Activated CD8-positive, alpha-beta memory T cell treated with anti-CD3 and anti-CD28 coated beads, Interleukin-2, amount 50 U/mL, for 4 hours (primary cell): ENCODE results near the gene CAB39L.
A peak's percentile ranks its signal among the peaks of the same experiment; 100 is the strongest.

Experiments
- DNase-seq: peaks from one replicate; pipeline ENCODE4 v3.0.0-alpha.2; 2020

CAB39L gene

DNA sequence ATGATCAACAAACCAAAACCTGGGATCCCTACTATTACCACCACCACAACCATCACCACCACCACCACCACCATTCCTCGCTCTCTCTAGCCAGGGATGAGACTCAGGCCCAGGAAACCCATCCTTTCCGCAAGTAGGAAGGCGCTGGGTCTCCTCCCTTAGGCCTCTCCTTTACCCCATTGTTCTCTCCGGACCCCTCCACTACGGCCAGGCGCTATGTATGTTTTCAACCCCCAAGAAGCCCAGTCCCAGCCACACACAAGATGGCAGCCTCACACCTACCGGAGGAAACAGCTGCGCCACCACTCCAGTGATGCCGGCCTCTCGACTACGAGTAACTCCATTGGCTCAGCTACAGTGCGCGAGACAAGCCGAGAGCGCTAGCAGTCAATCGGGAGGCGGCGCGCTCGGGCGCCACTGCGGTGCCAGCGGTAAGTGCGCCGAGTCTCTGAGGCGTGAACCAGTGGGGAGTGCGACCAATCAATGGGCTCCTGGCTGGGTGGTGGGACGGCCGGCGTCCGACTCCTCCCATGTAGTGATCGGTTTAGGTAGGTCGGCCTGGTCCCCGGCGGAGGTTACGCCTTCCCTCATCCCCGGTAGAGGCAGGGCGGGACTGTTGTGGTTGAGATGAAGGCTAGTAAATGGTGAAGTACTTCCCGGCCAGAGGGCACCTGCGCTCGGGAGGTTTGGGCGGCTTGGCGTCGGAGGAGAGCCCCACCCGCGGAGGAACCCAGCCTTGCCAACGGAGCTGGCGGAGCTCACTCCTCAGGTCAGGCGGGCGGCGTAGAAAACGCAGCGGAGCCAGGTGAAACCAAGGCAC is at the start of gene CAB39L, which contains the start of gene SETDB2:
CAB39L (minus strand) TSS at position 361 of the 820 bp plus-strand sequence. CDS start 61,154 bp downstream, outside the sequence.
SETDB2 (plus strand) TSS at position 571 of the 820 bp plus-strand sequence. CDS start 7,620 bp downstream, outside the sequence.
- DNase-seq = peak; percentile 98

DNA sequence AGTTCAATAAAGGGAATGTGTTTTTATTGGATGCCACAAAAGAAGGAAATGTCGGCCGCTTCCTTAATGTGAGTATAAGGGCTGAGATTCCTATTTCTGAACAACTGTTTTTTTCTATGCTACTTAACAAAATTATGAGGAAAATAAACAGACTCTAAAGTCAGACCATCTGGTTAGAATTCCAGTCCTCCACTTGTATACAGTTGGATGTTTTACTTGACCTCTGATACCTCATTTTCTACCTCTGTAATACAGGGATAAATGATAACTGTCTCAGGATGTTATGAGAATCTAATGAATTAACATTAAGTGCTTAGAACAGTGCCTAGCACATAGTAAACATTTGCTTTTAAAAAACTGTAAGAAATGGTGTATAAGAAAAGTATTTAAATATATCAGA is 44.7 kb upstream of the CAB39L start:
- no peak for DNase-seq

DNA sequence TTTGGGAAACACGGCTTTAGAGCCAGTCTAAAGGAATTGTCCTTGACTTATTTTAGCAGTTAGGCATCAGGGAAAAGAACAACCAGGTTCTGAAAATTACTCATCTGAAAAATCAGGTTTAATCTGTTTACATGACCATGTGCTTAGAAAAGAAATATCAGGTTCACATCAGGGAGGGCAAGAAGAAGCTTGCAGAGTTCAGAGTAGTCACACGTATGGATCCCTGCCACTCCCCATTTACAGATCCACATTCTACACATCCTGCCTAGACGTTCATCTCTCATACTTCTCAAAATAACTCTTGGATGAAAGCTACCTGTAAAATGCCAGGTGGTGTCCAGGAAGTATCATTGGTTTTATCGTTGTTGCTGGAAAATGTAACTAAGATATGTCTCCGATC is 37.9 kb upstream of the CAB39L start:
- DNase-seq = no peak

DNA sequence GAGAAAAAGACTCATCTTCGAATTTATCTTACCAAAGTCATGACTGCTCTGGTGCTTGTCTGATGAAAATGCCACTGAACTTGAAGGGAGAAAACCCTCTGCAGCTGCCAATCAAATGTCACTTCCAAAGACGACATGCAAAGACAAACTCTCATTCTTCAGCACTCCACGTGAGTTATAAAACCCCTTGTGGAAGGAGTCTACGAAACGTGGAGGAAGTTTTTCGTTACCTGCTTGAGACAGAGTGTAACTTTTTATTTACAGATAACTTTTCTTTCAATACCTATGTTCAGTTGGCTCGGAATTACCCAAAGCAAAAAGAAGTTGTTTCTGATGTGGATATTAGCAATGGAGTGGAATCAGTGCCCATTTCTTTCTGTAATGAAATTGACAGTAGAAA is 32.7 kb upstream of the CAB39L start:
- DNase-seq = no peak

DNA sequence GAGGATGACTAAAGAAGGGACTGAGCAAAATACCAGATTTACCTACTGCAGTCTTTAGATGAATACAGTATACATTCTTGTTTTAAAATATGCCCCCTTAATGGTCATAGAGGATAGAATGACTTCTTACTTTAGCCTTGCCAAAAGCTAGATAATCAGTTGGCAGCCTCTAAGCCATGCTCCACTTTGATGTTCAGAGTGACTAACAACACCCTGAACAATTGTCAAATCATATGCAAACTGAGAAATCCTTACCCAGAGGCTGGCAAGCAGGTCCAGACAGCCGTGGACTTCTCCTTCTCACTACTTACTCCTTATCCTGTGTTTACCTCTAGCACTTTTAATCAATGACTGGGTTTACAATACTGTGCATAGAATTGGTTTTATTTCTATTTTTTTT is 28.3 kb upstream of the CAB39L start:
- DNase-seq = no peak

DNA sequence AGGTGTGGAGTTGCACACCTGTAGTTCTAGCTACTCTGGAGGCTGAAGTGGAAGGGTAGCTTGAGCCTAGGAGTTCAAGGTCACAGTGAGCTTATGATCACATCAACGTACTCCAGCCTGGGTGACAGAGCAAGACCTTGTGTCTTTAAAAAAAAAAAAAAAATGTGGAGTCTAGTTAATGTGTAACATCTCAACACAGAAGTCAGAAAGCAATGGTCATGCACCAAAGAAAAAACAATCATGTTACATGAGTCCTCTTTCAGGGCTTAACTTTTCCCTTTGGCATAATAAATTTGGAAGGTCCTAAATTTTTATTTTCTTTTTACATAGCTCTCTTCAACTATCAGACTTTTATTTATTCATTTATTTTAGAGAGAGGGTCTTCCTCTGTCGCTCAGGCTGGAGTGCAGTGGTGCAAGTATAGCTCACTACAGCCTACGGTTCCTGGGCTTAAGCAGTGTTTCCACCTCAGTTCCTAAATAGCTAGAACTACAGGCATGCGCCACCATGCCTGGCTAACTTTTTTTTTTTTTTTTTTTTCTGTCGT is 22.5 kb upstream of the CAB39L start:
- no peak for DNase-seq

DNA sequence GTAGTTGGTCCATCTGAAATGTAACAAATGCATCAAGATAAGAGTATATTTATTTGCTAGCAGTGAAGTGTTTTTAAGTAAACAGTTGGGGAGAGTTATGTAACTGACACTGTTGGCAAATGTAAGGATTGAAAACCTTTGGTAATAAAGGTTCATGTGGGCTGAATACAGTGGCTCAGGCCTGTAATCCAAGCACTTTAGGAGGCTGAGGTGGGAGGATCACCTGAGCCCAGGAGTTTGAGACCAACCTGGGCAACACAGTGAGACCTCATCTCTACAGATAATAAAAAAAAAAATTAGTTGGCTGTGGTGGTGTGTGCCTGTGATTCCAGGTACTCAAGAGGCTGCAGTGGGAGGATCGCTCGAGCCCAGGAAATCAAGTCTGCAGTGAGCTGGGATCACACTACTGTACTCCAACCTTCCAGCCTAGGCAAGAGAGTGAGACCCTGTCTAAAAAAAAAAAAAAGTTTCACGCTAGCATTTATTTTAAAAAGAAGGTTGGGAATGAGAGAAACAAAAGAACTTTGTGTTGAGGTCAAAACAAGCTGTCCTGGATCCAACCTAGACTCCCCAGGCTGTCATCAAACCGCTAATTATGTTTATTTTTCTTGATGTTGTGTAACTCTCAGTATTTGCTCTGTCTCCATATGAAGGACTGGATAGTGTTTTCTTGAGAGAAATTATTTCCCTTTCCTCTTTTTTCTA is 20.9 kb upstream of the CAB39L start:
- DNase-seq = no peak

DNA sequence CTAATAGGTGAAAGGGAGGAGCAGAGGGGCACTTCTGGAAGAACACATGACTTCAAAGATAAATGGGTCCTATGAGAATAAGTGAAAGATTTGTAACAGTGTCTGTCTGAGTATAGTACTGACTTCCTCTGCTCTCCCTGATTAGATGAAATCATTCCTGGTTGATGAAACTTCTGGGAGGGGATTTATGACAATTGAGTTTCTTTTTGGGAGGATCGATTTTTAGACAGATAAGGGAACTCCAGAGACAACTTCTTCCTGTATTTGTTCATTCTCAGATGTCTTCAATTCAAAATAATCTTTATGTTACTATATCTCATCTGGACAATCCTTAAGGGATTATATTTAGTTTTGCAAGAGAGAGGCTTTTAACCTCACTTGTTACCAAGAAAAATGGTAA is 20.2 kb upstream of the CAB39L start:
- DNase-seq = no peak

DNA sequence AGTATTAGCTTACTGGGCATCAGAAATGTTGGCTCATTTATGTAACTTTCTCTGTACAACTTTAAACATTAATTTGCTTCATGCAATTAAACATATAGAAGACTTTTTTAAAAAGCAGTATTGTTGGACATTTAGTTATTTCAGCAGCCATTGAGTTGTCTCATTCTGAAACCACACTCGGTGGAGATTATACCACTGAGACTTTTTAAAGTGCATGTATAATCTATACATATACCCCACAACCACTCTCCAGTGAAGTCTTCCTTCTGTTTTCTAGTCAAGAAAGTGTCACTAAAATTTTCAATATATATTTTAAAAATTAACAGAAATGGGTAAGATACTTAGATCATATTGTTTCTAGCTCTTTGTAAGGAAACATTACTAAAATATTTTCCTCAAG is 15.7 kb upstream of the CAB39L start:
- no peak for DNase-seq

DNA sequence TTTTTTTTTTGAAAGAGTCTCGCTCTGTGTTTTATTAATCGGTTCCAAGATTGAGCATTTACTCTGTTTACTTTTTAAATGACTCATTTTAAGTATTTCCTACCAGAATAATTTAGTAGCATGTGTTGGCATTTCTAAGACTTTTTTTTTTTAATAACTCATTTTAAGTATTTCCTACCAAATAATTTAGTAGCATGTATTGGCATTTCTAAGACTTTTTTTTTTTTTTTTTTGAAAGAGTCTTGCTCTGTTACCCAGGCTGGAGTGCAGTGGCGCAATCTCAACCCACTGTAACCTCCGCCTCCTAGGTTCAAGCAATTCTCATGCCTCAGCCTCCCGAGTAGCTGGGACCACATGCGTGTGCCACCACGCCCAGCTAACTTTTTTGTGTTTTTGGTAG is 13.4 kb upstream of the CAB39L start:
- DNase-seq = no peak

DNA sequence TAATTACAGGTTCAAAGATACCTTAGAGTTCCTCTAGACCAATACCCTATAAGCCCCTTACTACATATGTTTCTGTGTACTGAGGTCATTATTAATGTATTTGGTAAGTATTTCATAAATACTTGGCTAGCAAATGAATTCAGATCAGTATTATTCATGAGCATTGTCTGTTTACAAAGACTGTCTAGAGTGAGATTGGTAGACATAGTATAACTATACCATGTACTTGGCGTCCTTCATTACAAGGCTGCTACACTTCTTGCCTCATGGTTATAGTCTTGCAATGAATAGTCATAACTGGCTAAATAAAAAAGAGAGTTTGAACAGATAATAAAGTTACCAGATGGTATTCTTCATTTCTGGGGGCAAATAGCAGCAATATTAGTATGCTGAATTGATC is 12.3 kb upstream of the CAB39L start:
- DNase-seq = no peak

DNA sequence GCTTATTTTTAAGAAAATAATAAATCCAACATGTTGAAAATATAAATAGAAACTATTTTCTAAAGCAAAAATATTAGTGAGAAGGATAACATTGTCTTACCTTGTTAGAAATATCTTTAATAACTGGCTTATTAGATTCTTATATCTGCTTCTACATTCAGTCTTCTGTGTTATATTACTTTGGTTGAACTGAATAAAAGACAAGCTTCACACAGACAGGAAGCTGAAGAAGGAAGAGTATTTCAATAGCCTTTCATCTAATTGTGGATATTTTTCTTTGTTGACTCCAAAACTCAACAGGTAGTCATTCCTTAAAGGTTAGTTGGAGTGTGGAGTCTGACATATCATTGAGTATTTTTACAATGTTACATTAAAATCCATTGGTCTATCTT is 11.1 kb upstream of the CAB39L start:
- no peak for DNase-seq

DNA sequence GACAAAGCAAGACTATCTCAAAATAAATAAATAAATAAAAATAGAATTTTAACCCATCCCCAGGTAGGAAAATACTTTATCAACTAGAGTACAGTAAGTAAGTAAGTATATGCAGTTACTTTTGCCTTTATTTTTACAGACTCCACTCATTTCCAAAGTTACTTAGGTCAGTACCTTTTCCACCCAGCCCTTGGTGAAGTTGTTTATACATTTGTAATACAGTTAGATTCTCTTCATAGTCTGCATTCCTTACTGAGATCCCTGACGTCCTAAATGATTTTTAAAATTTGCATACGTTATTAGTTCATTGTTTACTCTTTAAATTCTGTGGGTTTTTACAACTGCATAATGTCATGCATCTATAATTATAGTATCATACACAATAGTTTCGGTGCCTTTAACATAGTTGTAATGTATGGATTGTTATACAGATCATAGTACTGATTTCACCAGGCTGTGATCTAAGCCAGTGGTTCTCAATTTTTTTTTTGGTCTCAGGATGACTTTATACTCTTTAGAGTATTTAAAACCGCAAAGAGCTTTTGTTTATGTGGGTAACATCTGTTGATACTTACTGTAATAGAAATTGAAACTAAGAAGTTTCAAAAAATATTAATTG is 10.6 kb upstream of the CAB39L start:
- DNase-seq = no peak

DNA sequence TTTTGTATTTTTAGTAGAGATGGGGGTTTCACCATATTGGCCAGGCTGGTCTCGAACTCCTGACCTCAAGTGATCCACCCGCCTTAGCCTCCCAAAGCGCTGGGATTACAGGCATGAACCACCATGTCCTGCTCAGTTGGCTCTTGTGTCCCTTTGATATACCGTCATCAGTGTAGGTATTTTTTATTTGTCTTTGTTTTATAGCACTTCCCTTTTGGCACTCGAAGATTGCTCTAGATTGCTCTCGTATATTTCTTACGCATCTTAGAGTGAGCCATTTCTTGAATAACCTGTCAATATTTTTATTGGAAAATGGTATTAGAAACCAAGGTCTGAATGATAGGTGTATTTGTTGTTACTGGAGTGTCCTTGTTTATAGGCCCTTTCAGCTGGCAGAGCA is 9.6 kb upstream of the CAB39L start:
- no peak for DNase-seq

DNA sequence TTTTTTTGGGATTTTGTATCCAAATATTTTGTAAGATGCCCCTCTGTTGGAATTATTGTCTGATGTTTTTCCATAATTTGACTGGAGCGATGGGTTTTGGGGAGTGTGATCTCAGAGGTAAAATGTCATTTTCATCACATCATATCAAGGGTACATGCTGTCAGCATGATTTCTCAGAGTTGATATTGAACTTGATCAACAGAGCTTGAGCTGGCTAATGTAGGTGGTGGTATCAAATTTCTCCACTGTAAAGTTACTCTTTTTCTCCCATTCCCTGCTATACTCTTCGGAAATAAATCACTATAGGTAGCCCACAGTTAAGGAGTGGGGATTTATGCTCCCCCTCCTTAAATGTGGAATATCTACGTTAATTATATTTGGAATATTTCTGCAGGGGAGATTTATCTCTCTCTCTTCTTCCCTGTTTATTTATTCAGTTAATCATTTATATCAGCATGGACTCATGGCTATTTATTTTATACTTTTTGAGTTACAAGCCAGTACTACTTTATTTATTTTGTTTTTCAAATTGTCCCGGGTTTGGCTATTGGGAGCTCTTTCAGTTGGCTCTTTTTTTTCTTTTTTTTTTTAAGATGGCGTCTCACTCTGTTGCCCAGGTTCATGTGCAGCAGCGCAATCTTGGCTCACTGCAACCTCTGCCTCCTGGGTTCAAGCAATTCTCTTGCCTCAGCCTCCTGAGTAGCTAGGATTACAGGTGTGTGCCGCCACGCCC is 9.0 kb upstream of the CAB39L start:
- DNase-seq = no peak

DNA sequence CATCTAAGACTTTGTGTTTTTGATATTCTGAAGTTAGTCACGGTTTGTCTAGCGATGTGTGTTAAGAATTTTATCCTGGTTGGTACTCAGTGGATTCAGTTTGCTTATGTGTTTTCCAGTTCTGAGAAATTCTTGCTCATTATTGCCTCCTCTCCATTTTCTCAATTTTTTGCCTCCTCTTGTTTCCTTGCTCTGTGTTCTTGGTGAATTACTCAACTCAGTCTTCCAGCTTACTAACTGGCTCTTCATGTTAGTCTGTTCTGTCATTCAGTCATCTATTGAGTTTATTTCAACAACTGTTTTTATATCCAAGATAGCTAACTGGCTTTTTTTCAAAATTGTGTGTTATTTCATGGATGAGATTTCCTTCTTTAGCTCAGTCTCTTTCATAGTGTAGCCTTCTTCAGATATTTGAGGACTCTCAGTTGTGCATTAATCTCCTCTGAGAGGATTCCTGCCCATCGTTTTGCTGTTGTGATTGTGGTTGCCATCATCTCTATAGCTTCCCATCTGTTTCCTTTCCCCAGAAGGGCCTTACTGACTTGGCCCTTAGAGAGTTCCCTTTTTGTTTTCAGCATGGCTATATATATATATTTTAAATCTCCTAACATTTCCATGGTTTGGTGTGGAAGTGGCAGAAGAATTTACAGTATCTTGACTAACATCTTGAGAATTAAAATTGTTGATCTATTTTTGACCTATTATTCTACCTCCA is 6.4 kb upstream of the CAB39L start:
- no peak for DNase-seq

DNA sequence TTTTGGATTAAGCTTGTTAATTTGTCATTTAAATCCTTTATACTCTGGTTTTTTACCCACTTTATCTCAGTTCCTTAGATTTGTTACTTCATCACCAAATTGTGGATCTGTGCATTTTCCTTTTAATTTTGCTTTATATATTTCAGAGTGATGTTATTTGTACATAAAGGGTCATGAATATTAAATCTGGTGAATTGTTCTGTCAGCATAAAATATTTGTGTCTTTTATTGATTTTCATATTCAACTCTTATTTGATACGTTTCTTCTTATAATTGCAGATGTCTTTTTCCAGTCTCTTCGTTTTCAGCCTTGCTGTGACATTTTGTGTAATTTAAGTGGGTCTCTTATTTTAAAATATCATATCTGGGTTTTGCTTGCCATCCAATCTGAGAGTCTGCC is 4.9 kb upstream of the CAB39L start:
- DNase-seq = no peak

DNA sequence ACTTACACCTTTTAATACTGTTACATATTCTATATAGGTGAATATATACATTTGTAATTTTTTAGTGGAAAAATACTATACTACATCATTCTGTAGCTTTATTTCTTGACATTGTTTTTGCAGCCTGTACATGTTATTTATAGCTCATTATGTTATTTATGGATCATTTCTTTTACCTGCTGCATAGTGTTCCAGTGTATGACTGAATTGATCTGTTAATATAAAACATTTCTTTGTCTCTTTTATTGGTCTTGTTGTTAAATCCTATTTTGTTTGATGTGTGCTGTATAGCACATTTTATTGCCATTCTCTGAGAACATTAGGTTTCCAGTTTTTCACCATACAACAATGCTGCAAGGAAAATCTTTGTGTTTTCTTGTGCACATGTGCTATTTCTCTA is 2.6 kb upstream of the CAB39L start:
- DNase-seq = no peak

DNA sequence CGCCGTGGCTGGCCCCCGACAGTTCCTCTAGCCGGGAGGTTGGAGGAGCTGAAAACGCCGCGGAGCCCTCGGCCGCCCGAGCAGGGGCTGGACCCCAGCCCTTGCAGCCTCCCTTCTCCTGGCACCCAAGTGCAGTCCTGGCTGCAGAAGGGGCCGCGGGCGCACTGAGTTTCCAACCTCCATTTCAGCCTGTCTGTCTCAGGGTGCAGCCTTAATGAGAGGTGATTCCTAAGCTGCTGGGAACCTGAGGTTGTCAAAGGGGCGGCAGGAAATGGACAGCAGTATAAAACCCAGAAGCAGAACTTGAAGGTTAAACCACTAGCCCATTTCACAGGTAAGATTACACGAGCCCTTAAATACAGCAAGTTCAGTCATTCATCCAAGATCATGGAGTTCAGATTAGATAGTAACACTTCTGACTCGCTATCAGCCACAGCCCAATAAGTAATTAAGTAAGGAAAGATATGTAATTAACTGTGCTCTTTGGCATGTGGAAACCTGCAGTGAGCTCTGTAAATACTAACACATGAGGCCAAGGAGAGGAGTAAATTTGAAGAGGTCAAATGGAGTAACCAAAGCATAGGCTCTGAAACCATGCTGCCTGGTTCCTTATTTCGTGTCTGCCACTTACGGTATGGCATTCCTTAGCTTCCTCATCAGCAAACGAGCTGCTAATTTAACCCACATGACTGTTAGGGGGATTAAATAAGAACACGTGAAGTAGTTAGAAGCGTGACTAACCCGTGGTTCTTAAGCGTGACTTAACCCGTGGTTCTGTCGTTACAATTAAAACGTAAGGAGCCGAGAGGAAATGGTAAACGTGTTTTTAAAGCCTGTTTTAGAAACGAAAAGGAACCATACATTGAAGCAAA is 896 bp upstream of the CAB39L start:
- DNase-seq = peak; percentile 26

DNA sequence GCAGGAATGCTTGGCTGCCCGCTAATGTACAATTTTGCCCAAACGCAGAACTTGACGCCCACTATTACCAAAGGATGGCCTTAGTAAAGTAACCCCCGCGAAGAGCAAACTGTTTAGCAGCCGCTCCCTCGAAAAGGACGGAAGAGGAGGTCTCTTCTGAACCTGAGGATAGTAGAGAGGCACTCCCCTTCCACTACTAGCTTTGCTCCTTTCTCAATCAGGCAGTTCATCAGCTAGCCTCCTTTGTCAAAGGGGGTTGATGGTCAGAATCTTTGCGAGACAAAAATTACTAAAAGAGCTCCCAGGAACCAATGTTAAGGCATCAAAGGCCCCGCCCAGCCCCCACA is 534 bp downstream of the CAB39L start:
- DNase-seq = no peak

DNA sequence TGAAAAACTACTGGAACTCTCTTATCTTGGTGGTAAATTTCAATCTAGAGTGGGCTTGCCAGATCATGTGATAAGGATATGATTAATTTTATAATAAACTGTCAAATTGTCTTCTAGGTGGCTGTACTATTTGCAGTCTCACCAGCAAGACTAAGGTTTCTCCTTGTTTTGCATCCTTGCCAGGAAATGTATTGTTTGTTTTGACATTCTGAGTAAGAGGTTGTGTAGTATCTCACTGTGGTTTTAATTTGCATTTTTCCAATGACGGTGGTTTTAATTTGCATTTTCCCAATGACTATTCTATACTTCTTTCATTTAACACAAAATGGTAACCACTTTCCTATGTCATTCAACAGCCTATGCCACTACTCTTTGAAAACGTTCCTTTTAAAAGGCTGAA is 2.0 kb downstream of the CAB39L start:
- DNase-seq = no peak
